Liver (tissue), 9 donors: ENCODE data around the gene CEP128. TPM values are rescaled to one million over a fixed set of nuclear protein-coding genes. Genes with fewer than 3 reads are reported as not detected.

ENCODE experiments used
- DNase-seq: peaks from one replicate; pipeline ENCODE4 v3.0.0-alpha.2; 2017; ENCODE audit warnings: low spot score
- H3K27ac ChIP-seq, 2 donors: one replicate each; pipeline ENCODE4 v1.7.0; 2013; ENCODE audit warnings: inconsistent platforms in 2 of 2, low read length in 2 of 2, control low read depth in 1 of 2, low read depth in 1 of 2, mild to moderate bottlenecking in 1 of 2
- H3K27me3 ChIP-seq, 4 donors: one replicate each; pipeline versions ENCODE4 v1.6.1 to v1.7.0; 2013; ENCODE audit warnings: low read length in 3 of 4, inconsistent platforms in 1 of 4, mild to moderate bottlenecking in 1 of 4, moderate library complexity in 1 of 4; ENCODE audit not compliant: control insufficient read depth in 4 of 4, insufficient read depth in 4 of 4
- H3K36me3 ChIP-seq, 4 donors: one replicate each; pipeline versions ENCODE4 v1.6.1 to v1.7.0; 2013; ENCODE audit warnings: low read length in 3 of 4, mild to moderate bottlenecking in 3 of 4, low read depth in 1 of 4, moderate library complexity in 1 of 4; ENCODE audit not compliant: control insufficient read depth in 4 of 4, insufficient read depth in 3 of 4
- H3K4me1 ChIP-seq, 4 donors: one replicate each; pipeline versions ENCODE4 v1.6.1 to v1.7.0; 2013; ENCODE audit warnings: low read length in 3 of 4, mild to moderate bottlenecking in 3 of 4, moderate library complexity in 1 of 4; ENCODE audit not compliant: control insufficient read depth in 4 of 4, insufficient read depth in 4 of 4
- H3K4me3 ChIP-seq, 3 donors: one replicate each; pipeline versions ENCODE4 v1.6.1 to v1.7.0; 2013; ENCODE audit warnings: low read length in 3 of 3, control low read depth in 1 of 3, low read depth in 1 of 3, mild to moderate bottlenecking in 1 of 3
- H3K9ac ChIP-seq, 2 donors: one replicate each; pipeline ENCODE4 v1.7.0; 2013; ENCODE audit warnings: low read length in 2 of 2, mild to moderate bottlenecking in 2 of 2, moderate library complexity in 2 of 2, control low read depth in 1 of 2, low read depth in 1 of 2
- H3K9me3 ChIP-seq, 4 donors: one replicate each; pipeline versions ENCODE4 v1.6.1 to v1.7.0; 2013; ENCODE audit warnings: low read length in 3 of 4; ENCODE audit not compliant: control insufficient read depth in 4 of 4
- EGR1 ChIP-seq, 2 donors: IDR thresholded peaks; 2 replicates each; pipeline ENCODE4 v1.6.1; 2016 to 2018; ENCODE audit warnings: antibody characterized with exemption in 2 of 2, low read depth in 2 of 2
- FOXA1 ChIP-seq: IDR thresholded peaks from 2 replicates; pipeline ENCODE4 v1.6.1; 2016; ENCODE audit warnings: antibody characterized with exemption
- FOXA2 ChIP-seq: IDR thresholded peaks from 2 replicates; pipeline ENCODE4 v1.6.1; 2016; ENCODE audit warnings: antibody characterized with exemption
- GABPA ChIP-seq, 2 donors: IDR thresholded peaks in 1 of 2; conservative IDR thresholded peaks in 1 of 2; 2 replicates each; pipeline ENCODE4 v1.6.1; 2016; ENCODE audit warnings: antibody characterized with exemption in 2 of 2, mild to moderate bottlenecking in 1 of 2, moderate library complexity in 1 of 2
- HNF4G ChIP-seq: IDR thresholded peaks from 2 replicates; pipeline ENCODE4 v1.6.1; 2016; ENCODE audit warnings: antibody characterized with exemption
- JUND ChIP-seq, 2 donors: IDR thresholded peaks; 2 replicates each; pipeline ENCODE4 v1.6.1; 2016; ENCODE audit warnings: antibody characterized with exemption in 2 of 2
- MAX ChIP-seq: IDR thresholded peaks from 2 replicates; pipeline ENCODE4 v1.6.1; 2016; ENCODE audit warnings: antibody characterized with exemption
- RAD21 ChIP-seq, 2 donors: IDR thresholded peaks; 2 replicates each; pipeline ENCODE4 v1.6.1; 2016; ENCODE audit warnings: antibody characterized with exemption in 2 of 2, mild to moderate bottlenecking in 2 of 2
- RXRA ChIP-seq, 2 donors: IDR thresholded peaks; 2 replicates each; pipeline ENCODE4 v1.6.1; 2017 to 2018; ENCODE audit warnings: antibody characterized with exemption in 2 of 2, mild to moderate bottlenecking in 1 of 2
- SP1 ChIP-seq: IDR thresholded peaks from 2 replicates; pipeline ENCODE4 v1.6.1; 2018; ENCODE audit warnings: antibody characterized with exemption, mild to moderate bottlenecking
- TAF1 ChIP-seq: conservative IDR thresholded peaks from 2 replicates; pipeline ENCODE4 v1.6.1; 2016; ENCODE audit warnings: antibody characterized with exemption, mild to moderate bottlenecking
- WGBS: extraction: QIAGEN DNeasy Blood & Tissue Kit; methylation state at CpG from one replicate; pipeline ENCODE4 v1.1.7; 2013; 5-methylcytosine and 5-hydroxymethylcytosine counted together
- polyA plus RNA-seq, 2 donors: library from polyadenylated mRNA; stranded (reverse) in 1 of 2; unstranded in 1 of 2; fragments of 200-250 nt in 1 of 2; fragments of >200 nt in 1 of 2; fragmentation: Nextera tagmentation in 1 of 2; extraction: Ambion mirVana in 1 of 2; gene quantifications; one replicate each; pipeline versions ENCODE4 v1.2.1 to v1.2.3, GENCODE V29; 2013 to 2015
- total RNA-seq, 2 donors: library from RNA; depleted of rRNA; stranded (reverse); fragments of >200 nt; gene quantifications; one replicate each; pipeline ENCODE4 v1.2.3, GENCODE V29; 2014
- TF ChIP-seq, protein P1 (sequence below): IDR thresholded peaks from 2 replicates; pipeline ENCODE4 v1.6.1; 2016; ENCODE audit warnings: antibody characterized with exemption
- TF ChIP-seq, protein P2 (sequence below): fragments of 150-350 bp; IDR thresholded peaks from 2 replicates; pipeline ENCODE4 v1.5.1; 2017; ENCODE audit warnings: improper control_type of control experiment, low read depth, low read length; ENCODE audit not compliant: missing input control
- TF ChIP-seq, protein P3 (sequence below): IDR thresholded peaks from 2 replicates; pipeline ENCODE4 v1.6.1; 2016; ENCODE audit warnings: antibody characterized with exemption, mild to moderate bottlenecking
- TF ChIP-seq, protein P4 (sequence below): IDR thresholded peaks from 2 replicates; pipeline ENCODE4 v1.6.1; 2016; ENCODE audit warnings: antibody characterized with exemption
- donor health status: healthy.
- donor health status: healthy.
- donor health status: healthy.
- donor health status: healthy.
- donor health status: healthy.

Gene CEP128
- total and polyA plus RNA-seq, 4 donors = 0.27 to 3.8 (median 1.4) TPM

- TF ChIP-seq, protein P1, sequence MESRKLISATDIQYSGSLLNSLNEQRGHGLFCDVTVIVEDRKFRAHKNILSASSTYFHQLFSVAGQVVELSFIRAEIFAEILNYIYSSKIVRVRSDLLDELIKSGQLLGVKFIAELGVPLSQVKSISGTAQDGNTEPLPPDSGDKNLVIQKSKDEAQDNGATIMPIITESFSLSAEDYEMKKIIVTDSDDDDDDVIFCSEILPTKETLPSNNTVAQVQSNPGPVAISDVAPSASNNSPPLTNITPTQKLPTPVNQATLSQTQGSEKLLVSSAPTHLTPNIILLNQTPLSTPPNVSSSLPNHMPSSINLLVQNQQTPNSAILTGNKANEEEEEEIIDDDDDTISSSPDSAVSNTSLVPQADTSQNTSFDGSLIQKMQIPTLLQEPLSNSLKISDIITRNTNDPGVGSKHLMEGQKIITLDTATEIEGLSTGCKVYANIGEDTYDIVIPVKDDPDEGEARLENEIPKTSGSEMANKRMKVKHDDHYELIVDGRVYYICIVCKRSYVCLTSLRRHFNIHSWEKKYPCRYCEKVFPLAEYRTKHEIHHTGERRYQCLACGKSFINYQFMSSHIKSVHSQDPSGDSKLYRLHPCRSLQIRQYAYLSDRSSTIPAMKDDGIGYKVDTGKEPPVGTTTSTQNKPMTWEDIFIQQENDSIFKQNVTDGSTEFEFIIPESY = no peak
- TF ChIP-seq TAF1 = no peak
- TF ChIP-seq HNF4G = no peak
Observed at GRCh38 chr14:80713076-80713850, 228.3 kb downstream of the CEP128 start (continued).

GRCh38 chr14:80705241-80705980 lies 236.1 kb downstream of the CEP128 start:
- Histone ChIP-seq H3K4me1 (no peaks in the 10 kb centered on the region), H3K36me3 (no peaks in the 10 kb centered on the region), H3K4me3 (no peak overlapping the region), H3K27ac (no peak overlapping the region), H3K9ac (no peak overlapping the region), H3K9me3 (no peaks in the 10 kb centered on the region), H3K27me3 (no peaks in the 10 kb centered on the region)
- DNase-seq = no peak
- TF ChIP-seq, protein P2, sequence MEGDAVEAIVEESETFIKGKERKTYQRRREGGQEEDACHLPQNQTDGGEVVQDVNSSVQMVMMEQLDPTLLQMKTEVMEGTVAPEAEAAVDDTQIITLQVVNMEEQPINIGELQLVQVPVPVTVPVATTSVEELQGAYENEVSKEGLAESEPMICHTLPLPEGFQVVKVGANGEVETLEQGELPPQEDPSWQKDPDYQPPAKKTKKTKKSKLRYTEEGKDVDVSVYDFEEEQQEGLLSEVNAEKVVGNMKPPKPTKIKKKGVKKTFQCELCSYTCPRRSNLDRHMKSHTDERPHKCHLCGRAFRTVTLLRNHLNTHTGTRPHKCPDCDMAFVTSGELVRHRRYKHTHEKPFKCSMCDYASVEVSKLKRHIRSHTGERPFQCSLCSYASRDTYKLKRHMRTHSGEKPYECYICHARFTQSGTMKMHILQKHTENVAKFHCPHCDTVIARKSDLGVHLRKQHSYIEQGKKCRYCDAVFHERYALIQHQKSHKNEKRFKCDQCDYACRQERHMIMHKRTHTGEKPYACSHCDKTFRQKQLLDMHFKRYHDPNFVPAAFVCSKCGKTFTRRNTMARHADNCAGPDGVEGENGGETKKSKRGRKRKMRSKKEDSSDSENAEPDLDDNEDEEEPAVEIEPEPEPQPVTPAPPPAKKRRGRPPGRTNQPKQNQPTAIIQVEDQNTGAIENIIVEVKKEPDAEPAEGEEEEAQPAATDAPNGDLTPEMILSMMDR = no peak
- TF ChIP-seq FOXA2 (no peak), FOXA1 (no peak), GABPA (IDR thresholded peaks at IDR 0.05 in 1 of 2, conservative IDR thresholded peaks at IDR 0.05 in 1 of 2) (no peak)
- WGBS = 96% methylated on average over 1 of the region's 1 CpG

GRCh38 chr14:80700601-80701000 lies 240.9 kb downstream of the CEP128 start:
- no peaks in the 10 kb centered on the region for H3K36me3 ChIP-seq
- no peak for DNase-seq
- H3K9me3 ChIP-seq = no peaks in the 10 kb centered on the region
- no peak overlapping the region for H3K9ac ChIP-seq
- H3K27ac ChIP-seq = no peak overlapping the region
- no peak overlapping the region for H3K4me3 ChIP-seq
- H3K4me1 ChIP-seq = no peaks in the 10 kb centered on the region
- WGBS = 97% methylated on average over 1 of the region's 1 CpG
- H3K27me3 ChIP-seq = no peaks in the 10 kb centered on the region
- TF ChIP-seq MAX (no peak), RXRA (IDR thresholded peaks at IDR 0.05) (no peak), FOXA1 (no peak), SP1 (no peak), TAF1 (no peak), FOXA2 (no peak), JUND (IDR thresholded peaks at IDR 0.05) (no peak), HNF4G (no peak), EGR1 (IDR thresholded peaks at IDR 0.05; ENCODE audit: low read depth in 2 of 2) (no peak), RAD21 (IDR thresholded peaks at IDR 0.05) (no peak)
- TF ChIP-seq, protein P3, sequence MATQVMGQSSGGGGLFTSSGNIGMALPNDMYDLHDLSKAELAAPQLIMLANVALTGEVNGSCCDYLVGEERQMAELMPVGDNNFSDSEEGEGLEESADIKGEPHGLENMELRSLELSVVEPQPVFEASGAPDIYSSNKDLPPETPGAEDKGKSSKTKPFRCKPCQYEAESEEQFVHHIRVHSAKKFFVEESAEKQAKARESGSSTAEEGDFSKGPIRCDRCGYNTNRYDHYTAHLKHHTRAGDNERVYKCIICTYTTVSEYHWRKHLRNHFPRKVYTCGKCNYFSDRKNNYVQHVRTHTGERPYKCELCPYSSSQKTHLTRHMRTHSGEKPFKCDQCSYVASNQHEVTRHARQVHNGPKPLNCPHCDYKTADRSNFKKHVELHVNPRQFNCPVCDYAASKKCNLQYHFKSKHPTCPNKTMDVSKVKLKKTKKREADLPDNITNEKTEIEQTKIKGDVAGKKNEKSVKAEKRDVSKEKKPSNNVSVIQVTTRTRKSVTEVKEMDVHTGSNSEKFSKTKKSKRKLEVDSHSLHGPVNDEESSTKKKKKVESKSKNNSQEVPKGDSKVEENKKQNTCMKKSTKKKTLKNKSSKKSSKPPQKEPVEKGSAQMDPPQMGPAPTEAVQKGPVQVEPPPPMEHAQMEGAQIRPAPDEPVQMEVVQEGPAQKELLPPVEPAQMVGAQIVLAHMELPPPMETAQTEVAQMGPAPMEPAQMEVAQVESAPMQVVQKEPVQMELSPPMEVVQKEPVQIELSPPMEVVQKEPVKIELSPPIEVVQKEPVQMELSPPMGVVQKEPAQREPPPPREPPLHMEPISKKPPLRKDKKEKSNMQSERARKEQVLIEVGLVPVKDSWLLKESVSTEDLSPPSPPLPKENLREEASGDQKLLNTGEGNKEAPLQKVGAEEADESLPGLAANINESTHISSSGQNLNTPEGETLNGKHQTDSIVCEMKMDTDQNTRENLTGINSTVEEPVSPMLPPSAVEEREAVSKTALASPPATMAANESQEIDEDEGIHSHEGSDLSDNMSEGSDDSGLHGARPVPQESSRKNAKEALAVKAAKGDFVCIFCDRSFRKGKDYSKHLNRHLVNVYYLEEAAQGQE = no peak
- TF ChIP-seq, protein P4, sequence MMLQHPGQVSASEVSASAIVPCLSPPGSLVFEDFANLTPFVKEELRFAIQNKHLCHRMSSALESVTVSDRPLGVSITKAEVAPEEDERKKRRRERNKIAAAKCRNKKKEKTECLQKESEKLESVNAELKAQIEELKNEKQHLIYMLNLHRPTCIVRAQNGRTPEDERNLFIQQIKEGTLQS = no peak
- TF ChIP-seq, protein P1 = no peak
- TF ChIP-seq, protein P2 = no peak
